K562 (cell line): ENCODE measurements around the gene COL4A2. TPM values are rescaled to one million over a fixed set of nuclear protein-coding genes. Genes with fewer than 3 reads are reported as not detected.

ENCODE experiments used
- ATAC-seq: fragments of 200-7000 bp; cut with Tn5 transposase; 3 replicates; pipeline ENCODE4 v1.9.1; 2020; ENCODE audit warnings: moderate library complexity
- BruUV-seq: library from RNA; stranded (reverse); fragments of 400-500 nt; replicated peaks from 2 replicates; lab custom pipeline; 2021; lab: Mats Ljungman, UMichigan
- CTCF ChIA-PET: fragments of 300-600 bp; formaldehyde crosslinking; extraction: SDS; loops from one replicate; lab custom pipeline; 2021; ENCODE audit warnings: low intra/inter-chr PET ratio; lab: Yijun Ruan, JAX
- POLR2A ChIA-PET: fragments of 300-600, 350-650 bp; sonication (Branson Sonifier 250); formaldehyde crosslinking; extraction: SDS; loops from one replicate; lab custom pipeline; 2021; ENCODE audit warnings: antibody characterized with exemption, inconsistent platforms; lab: Yijun Ruan, JAX
- DNase-seq, 4 experiments: peaks; one replicate each; pipeline versions ENCODE4 v3.0.0 to v3.0.0-alpha.2; 2011 to 2018; ENCODE audit warnings: low spot score in 3 of 4, mixed read lengths in 3 of 4; ENCODE audit errors: extremely low read depth in 1 of 4
- FAIRE-seq: peaks from 2 replicates; lab custom pipeline; 2011; peaks lifted over from hg19 to GRCh38; lab: Jason Lieb, UNC
- H2AFZ ChIP-seq: 2 replicates; pipeline ENCODE4 v1.6.0; 2011; ENCODE audit warnings: low read depth, low read length, control low read depth, inconsistent platforms
- H3K27ac ChIP-seq: fragments of 200-600 bp; 3 replicates; pipeline ENCODE4 v1.8.0; 2011; ENCODE audit warnings: low read depth, mild to moderate bottlenecking, control low read depth, inconsistent platforms, low read length, moderate library complexity, mixed read lengths; ENCODE audit errors: extremely low read depth
- H3K27me3 ChIP-seq, 2 experiments: fragments of 300-600 bp in 1 of 2; 2 replicates in 1 of 2; 3 replicates in 1 of 2; pipeline versions ENCODE4 v1.6.0 to v1.8.0; 2011; ENCODE audit warnings: inconsistent platforms in 2 of 2, low read length in 2 of 2, mild to moderate bottlenecking in 1 of 2, mixed read lengths in 1 of 2, moderate library complexity in 1 of 2; ENCODE audit not compliant: control insufficient read depth in 2 of 2, insufficient read depth in 2 of 2
- H3K36me3 ChIP-seq: fragments of 300-600 bp; 3 replicates; pipeline ENCODE4 v1.8.0; 2011; ENCODE audit warnings: mild to moderate bottlenecking, low read length, inconsistent platforms; ENCODE audit not compliant: control insufficient read depth, insufficient read depth
- H3K4me1 ChIP-seq, 2 experiments: fragments of 200-600 bp in 1 of 2; replicated peaks in 1 of 2; 2 replicates in 1 of 2; 3 replicates in 1 of 2; pipeline versions ENCODE4 v1.5.1 to v1.8.0; 2011; ENCODE audit warnings: inconsistent platforms in 2 of 2, low read length in 2 of 2, mild to moderate bottlenecking in 1 of 2, mixed read lengths in 1 of 2, moderate library complexity in 1 of 2; ENCODE audit not compliant: control insufficient read depth in 2 of 2, insufficient read depth in 2 of 2
- H3K4me2 ChIP-seq: 2 replicates; pipeline ENCODE4 v1.6.1; 2011; ENCODE audit warnings: low read length, control low read depth, inconsistent platforms, mixed read lengths; ENCODE audit not compliant: insufficient read depth
- H3K4me3 ChIP-seq: fragments of 200-600 bp; sonication (generic), shearing (Covaris generic); 2 replicates; pipeline ENCODE4 v1.5.1; 2016; ENCODE audit warnings: control low read depth, inconsistent platforms
- H3K79me2 ChIP-seq: fragments of 200-600 bp; 3 replicates; pipeline ENCODE4 v1.8.0; 2011; ENCODE audit warnings: low read length, inconsistent platforms; ENCODE audit not compliant: control insufficient read depth, insufficient read depth
- H3K9ac ChIP-seq, 2 experiments: 2 replicates each; pipeline versions ENCODE4 v1.6.0 to v1.6.1; 2011; ENCODE audit warnings: low read depth in 2 of 2, low read length in 2 of 2, control low read depth in 1 of 2, inconsistent platforms in 1 of 2, mild to moderate bottlenecking in 1 of 2, mixed read lengths in 1 of 2; ENCODE audit not compliant: insufficient read depth in 1 of 2
- H3K9me1 ChIP-seq: one replicate; pipeline ENCODE4 v1.6.0; 2011; ENCODE audit warnings: inconsistent platforms, mild to moderate bottlenecking, low read length, moderate library complexity; ENCODE audit not compliant: control insufficient read depth, insufficient read depth
- H3K9me3 ChIP-seq: replicated peaks from 2 replicates; pipeline ENCODE4 v1.5.1; 2011; ENCODE audit warnings: low read depth, low read length, inconsistent platforms; ENCODE audit not compliant: control insufficient read depth, insufficient read depth
- H4K20me1 ChIP-seq: replicated peaks from 2 replicates; pipeline ENCODE4 v1.6.1; 2011; ENCODE audit warnings: low read length, inconsistent platforms, mixed read lengths; ENCODE audit not compliant: control insufficient read depth, insufficient read depth
- DEAF1 ChIP-seq: fragments of 450-650 bp; formaldehyde crosslinking; IDR thresholded peaks from 2 replicates; pipeline ENCODE4 v1.4.0; 2020; ENCODE audit warnings: mild to moderate bottlenecking, moderate library complexity
- E2F5 ChIP-seq: sonication (generic); formaldehyde crosslinking; IDR thresholded peaks from 2 replicates; pipeline ENCODE4 v1.8.0; 2022; ENCODE audit warnings: mild to moderate bottlenecking, missing genetic modification reagents
- EZH2 ChIP-seq: IDR thresholded peaks from 2 replicates; pipeline ENCODE4 v1.6.1; 2012; ENCODE audit warnings: low read depth, mild to moderate bottlenecking, inconsistent platforms, low read length, borderline replicate concordance
- HDAC1 ChIP-seq, 2 experiments: fragments of 450-650 bp; IDR thresholded peaks; 2 replicates each; pipeline ENCODE4 v1.6.1; 2016 to 2017; ENCODE audit warnings: inconsistent platforms in 1 of 2, mild to moderate bottlenecking in 1 of 2, moderate library complexity in 1 of 2
- HMG20B ChIP-seq: fragments of 250-450 bp; sonication (Bioruptor Pico); IDR thresholded peaks from 2 replicates; pipeline ENCODE4 v1.5.0; 2021; ENCODE audit warnings: mild to moderate bottlenecking
- HMGN3 ChIP-seq: IDR thresholded peaks from 2 replicates; pipeline ENCODE4 v1.6.1; 2011; ENCODE audit warnings: borderline replicate concordance, low read depth, mild to moderate bottlenecking, mixed read lengths, low read length; ENCODE audit not compliant: insufficient read length; ENCODE audit errors: extremely low read depth
- IRF9 ChIP-seq: fragments of 450-650 bp; IDR thresholded peaks from 2 replicates; pipeline ENCODE4 v1.6.1; 2016; ENCODE audit warnings: missing biosample characterization, missing genetic modification characterization
- KDM1A ChIP-seq, 2 experiments: fragments of 450-650 bp; IDR thresholded peaks; 2 replicates each; pipeline ENCODE4 v1.6.1; 2016; ENCODE audit warnings: mild to moderate bottlenecking in 2 of 2
- MCM5 ChIP-seq: fragments of 450-650 bp; IDR thresholded peaks from 2 replicates; pipeline ENCODE4 v1.6.1; 2016; ENCODE audit warnings: low read depth
- RBFOX2 ChIP-seq: fragments of 200-400 bp; formaldehyde crosslinking; IDR thresholded peaks from 2 replicates; pipeline ENCODE4 v1.6.1; 2017; ENCODE audit warnings: low read depth, mild to moderate bottlenecking, low read length, moderate library complexity
- RFX7 ChIP-seq: fragments of 250-450 bp; sonication (Bioruptor Pico); IDR thresholded peaks from 2 replicates; pipeline ENCODE4 v1.5.1; 2021; ENCODE audit warnings: mild to moderate bottlenecking
- SUPT5H ChIP-seq: fragments of 450-650 bp; IDR thresholded peaks from 2 replicates; pipeline ENCODE4 v1.6.1; 2016
- ZKSCAN1 ChIP-seq: fragments of 150-350 bp; IDR thresholded peaks from 2 replicates; pipeline ENCODE4 v1.6.1; 2016; ENCODE audit warnings: low read depth, low read length
- ZNF165 ChIP-seq: fragments of 250-450 bp; sonication (Bioruptor Pico); IDR thresholded peaks from 2 replicates; pipeline ENCODE4 v1.4.0; 2020; ENCODE audit warnings: borderline replicate concordance
- ZNF280B ChIP-seq: fragments of 250-450 bp; sonication (Bioruptor Pico); IDR thresholded peaks from 2 replicates; pipeline ENCODE4 v1.5.1; 2021; ENCODE audit warnings: mild to moderate bottlenecking
- ZNF316 ChIP-seq: fragments of 450-650 bp; IDR thresholded peaks from 2 replicates; pipeline ENCODE4 v1.6.1; 2016
- ZNF445 ChIP-seq: fragments of 250-450 bp; sonication (Bioruptor Pico); IDR thresholded peaks from 2 replicates; pipeline ENCODE4 v1.4.0; 2020; ENCODE audit warnings: low read depth, mild to moderate bottlenecking, moderate library complexity
- WGBS: fragments of 100-300 bp; shearing (Covaris generic); methylation state at CpG from one replicate; pipeline ENCODE4 v1.1.6; 2016; ENCODE audit warnings: low coverage, mixed read lengths; ENCODE audit not compliant: insufficient coverage; ENCODE audit errors: missing lambda C conversion rate; 5-methylcytosine and 5-hydroxymethylcytosine counted together
- in situ Hi-C: fragments of 300-500 bp; cut with MboI; formaldehyde crosslinking; loops from 4 replicates; pipeline ENCODE4 v1.15.0; 2018; ENCODE audit warnings: inconsistent platforms, mixed read lengths
- intact Hi-C: fragments of 100-400 bp; cut with micrococcal nuclease; formaldehyde crosslinking; loops from 2 replicates; pipeline ENCODE4 v1.14.2; 2022
- polyA plus RNA-seq, 8 experiments: library from polyadenylated mRNA; depleted of rRNA in 4 of 8; stranded (reverse) in 5 of 8; unstranded in 3 of 8; fragments of >200 nt; fragmentation: Nextera tagmentation in 2 of 8; fragmentation: Illumina TruSeq in 1 of 8; extraction: Ambion mirVana in 2 of 8; extraction: Trizol in 1 of 8; gene quantifications; 2 replicates each; pipeline versions ENCODE4 v1.2.1 to v1.2.3, GENCODE V29; 2011 to 2014; ENCODE audit warnings: inconsistent platforms in 1 of 8, missing spikeins in 1 of 8
- total RNA-seq, 7 experiments: library from RNA; depleted of rRNA in 6 of 7; stranded (reverse); fragments of >200 nt in 6 of 7; fragmentation: Illumina TruSeq in 2 of 7; extraction: Trizol in 2 of 7; gene quantifications; 2 replicates each; pipeline versions ENCODE4 v1.2.1 to v1.2.3, GENCODE V29; 2011 to 2021; ENCODE audit warnings: low replicate concordance in 1 of 7

COL4A2 gene
- total and polyA plus RNA-seq, 9 of the 15 experiments (the other 6 are each of a cell fraction or from before 2014, with no cell fraction given): 0.13 to 15.2 (median 8.1) TPM

GRCh38 chr13:110396476-110396875 is 89.4 kb downstream of the COL4A2 start:
- Histone ChIP-seq H3K4me2 (no peak overlapping the region), H3K79me2 (no peaks in the 10 kb centered on the region), H3K9me1 (no peaks in the 10 kb centered on the region), H3K4me1 (no peaks in the 10 kb centered on the region), H2AFZ (no peak overlapping the region), H4K20me1 (no peaks in the 10 kb centered on the region), H3K36me3 (no peaks in the 10 kb centered on the region), H3K4me3 (no peak overlapping the region), H3K9ac (no peak overlapping the region), H3K27ac (no peak overlapping the region), H3K9me3 (no peaks in the 10 kb centered on the region), H3K27me3 (peaks cover 4 to 19% of the 10 kb centered on the region in 2 experiments; a peak in 4 of 5 replicates)
- intact Hi-C loops (no loop called here), in situ Hi-C loops (no loop called here)
- TF ChIP-seq EZH2 (no peak), HDAC1 (IDR thresholded peaks at IDR 0.05) (no peak), IRF9 (no peak), ZNF316 (no peak), DEAF1 (no peak), HMGN3 (no peak), E2F5 (CRISPR knock-in tag) (no peak), SUPT5H (no peak), RFX7 (CRISPR knock-in tag) (no peak), ZNF445 (CRISPR knock-in tag) (no peak), KDM1A (IDR thresholded peaks at IDR 0.05) (no peak), ZNF280B (CRISPR knock-in tag) (no peak), RBFOX2 (no peak), ZKSCAN1 (no peak), HMG20B (CRISPR knock-in tag) (no peak), ZNF165 (CRISPR knock-in tag) (no peak), MCM5 (no peak)
- FAIRE-seq: no peak
- ChIA-PET POLR2A (no interaction called here), CTCF (no interaction called here)
- no peak for DNase-seq
- WGBS: 0% methylated on average over 6 of the region's 6 CpGs
- ATAC-seq: no peak
- BruUV-seq: no TSS peak
